SIG-M5 treated with dmso at 0.1 percent for 504 hours (cell line): Measurements from ENCODE around the gene SYCN.

ENCODE experiments used
- DNase-seq: peaks from one replicate; lab custom pipeline; 2025; ENCODE audit not compliant: unreplicated experiment; lab: John Stamatoyannopoulos, UW

Gene SYCN

GRCh38 chr19:39196320-39196719 lies 7.7 kb downstream of the SYCN start:
- DNase-seq = no peak

- no peak for DNase-seq
Observed at GRCh38 chr19:39195755-39196154, 8.3 kb downstream of the SYCN start.

GRCh38 chr19:39194832-39195542 lies 9.1 kb downstream of the SYCN start:
- DNase-seq = no peak

DNA sequence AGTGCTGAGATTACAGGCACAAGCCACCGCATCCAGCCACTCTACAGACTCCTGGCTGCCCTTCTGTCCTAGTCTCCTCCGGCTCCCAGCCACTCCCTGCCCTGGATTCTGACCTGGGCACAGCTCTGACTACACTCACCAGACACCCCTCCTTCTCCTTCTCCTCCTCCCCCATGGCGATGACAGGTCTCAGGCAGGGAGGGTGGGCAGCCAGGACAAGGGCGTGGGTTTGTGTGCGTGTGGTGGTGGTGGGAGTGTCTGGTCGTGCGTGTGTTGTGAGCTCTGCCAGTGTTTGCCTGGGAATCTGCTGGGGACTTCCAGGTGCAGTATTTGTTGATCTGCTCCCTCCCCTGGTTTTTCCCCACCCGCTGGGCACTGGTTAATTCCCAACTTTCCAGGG lies 10.3 kb downstream of the SYCN start:
- no peak for DNase-seq

- no peak for DNase-seq
Observed at GRCh38 chr19:39192846-39193245, 11.2 kb downstream of the SYCN start.

GRCh38 chr19:39190768-39191167 lies 13.3 kb downstream of the SYCN start:
- DNase-seq = no peak

DNA sequence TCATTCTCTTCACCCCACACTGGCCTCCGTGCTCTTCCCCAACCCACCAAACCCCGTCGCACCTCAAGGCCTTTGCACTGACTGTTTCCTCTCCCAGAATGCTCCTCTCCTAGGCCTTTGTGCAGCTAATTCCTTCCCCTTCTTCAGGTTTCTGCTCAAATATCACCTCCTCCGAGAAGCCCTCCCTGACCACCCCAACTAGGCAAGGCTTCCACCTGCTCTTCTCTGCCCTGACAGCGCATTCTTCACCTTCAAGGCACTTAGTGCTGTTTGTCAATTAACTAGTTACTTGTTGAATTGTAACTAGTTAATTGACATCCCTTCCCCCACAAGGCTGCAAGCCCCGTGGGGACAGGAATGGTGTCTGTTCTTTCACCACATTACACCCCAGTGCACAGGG lies 15.1 kb downstream of the SYCN start:
- DNase-seq = no peak

GRCh38 chr19:39187552-39187943 lies 16.5 kb downstream of the SYCN start:
- no peak for DNase-seq

DNA sequence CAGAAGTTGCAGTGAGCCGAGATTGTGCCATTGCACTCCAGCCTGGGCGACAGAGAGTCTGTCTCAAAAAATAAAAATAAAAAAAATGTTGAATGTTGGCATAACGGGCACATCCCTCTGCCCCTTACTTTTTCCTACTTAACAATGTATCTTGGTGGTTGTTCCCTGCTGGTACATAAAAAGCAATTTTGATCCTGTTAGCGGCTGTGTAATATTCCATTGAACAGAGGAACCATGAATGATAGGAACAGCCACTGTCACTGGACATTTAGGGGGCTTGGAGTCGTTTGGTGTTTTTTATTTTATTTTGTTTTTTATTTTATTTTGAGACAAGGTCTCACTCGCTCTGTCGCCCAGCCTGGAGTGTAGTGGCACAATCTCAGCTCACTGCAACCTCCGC lies 17.7 kb downstream of the SYCN start:
- no peak for DNase-seq

DNA sequence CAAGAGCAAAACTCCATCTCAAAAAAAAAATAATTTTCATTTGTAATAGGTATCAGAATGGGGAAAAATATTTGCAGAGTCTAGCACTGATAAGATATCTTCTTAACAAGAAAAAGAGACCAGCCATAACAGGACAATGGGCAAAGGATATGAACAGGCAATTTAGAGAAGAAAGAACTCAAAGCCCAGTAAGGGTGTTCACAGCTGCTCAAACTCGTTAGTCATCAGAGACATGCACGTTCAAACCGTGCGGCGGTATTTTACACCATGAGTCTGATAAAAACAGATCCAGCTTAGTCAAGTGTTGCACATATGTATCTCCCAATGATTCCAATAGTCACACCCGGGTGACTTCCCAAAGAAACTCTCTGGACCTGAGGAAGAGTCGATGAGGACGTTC lies 21.0 kb downstream of the SYCN start:
- DNase-seq = no peak

DNA sequence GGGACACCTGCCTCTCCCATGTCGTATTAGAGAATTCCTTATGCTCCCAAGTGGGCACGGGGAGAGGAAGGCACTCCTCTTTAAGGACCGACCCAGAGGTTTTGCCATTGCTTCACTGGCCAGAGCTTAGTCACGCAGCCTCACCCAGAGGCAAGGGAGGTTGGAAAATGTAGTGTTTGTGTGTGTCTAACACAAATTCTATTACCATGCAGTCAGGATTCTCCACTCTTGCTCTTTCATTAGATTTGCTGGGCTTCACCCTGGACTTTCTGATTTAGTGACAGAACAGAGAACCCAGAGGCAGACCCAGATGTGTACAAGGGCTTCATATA lies 21.9 kb downstream of the SYCN start:
- no peak for DNase-seq

DNA sequence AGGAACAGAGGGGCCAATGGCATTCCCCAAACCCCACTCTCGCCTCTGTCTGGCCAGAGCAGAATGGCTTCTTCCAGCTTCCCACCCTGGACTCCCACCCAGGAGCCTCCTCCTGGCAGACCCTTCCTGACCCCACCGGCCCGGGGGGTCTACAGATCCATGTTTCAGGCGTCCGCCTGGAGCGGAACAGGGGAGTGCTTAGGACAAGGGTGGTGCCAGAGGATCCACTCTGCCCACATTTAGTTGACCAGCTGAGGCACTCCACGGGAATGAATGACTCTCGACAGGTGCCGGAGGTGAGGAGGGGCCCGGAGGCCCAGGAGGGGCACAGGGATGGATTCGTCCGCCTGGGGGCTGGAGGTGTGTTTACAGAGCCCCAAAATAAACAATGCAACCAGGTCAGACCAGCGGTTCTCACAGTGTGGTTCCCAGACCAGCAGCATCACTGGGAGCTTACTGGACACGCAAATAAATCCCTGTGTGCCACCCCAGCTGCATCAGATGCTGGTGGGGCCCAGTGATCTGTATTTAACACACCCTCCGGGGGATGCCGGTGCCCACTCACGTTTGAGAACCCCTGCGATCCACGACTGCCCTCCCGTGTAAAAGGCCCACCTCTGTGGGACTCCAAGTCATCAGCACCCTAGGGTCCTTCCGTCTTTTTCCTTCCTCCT lies 22.4 kb downstream of the SYCN start:
- no peak for DNase-seq

DNA sequence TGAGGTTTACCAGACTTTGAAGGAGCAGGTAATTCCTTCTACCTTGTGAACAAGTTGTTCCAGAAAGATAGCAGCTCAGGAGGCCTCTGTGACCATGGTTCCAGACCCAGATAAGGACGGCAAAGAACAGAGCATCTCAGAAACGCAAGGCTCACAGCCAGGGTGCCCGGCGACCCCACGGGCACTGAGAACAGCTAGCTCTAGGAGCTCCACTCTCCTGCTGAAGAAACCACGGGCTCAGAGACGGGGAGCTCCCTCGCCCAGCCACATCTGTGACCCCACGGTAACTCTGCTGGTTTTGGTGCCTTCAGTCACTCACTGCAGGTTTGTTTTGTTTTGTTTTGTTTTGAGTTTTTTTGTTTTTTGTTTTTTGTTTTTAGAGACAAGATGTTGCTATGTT lies 23.3 kb downstream of the SYCN start:
- no peak for DNase-seq

DNA sequence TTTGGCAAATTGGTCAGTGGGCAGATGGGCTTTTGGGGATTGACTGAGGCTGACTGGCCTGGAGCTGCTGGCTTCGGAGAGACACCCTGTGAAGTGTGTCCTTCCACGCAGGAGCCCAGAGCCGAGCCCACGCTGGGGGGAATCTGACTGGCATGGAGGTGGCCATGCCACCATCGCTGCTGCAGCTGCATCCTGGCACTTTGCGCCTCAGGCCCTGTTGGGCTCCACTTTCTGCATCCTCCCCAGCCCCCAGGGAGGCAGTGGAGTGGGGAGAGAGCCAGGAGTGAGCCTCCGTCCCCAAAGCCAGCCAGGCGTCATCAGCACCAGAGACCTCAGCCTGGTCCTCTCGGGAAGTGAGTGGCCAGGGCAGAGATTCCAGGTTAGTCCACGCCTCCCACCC lies 24.3 kb downstream of the SYCN start:
- DNase-seq = no peak

- no peak for DNase-seq
Observed at GRCh38 chr19:39178296-39179006, 25.6 kb downstream of the SYCN start.

GRCh38 chr19:39177736-39178135 lies 26.3 kb downstream of the SYCN start:
- no peak for DNase-seq

- no peak for DNase-seq
Observed at GRCh38 chr19:39177110-39177699, 26.9 kb downstream of the SYCN start.

DNA sequence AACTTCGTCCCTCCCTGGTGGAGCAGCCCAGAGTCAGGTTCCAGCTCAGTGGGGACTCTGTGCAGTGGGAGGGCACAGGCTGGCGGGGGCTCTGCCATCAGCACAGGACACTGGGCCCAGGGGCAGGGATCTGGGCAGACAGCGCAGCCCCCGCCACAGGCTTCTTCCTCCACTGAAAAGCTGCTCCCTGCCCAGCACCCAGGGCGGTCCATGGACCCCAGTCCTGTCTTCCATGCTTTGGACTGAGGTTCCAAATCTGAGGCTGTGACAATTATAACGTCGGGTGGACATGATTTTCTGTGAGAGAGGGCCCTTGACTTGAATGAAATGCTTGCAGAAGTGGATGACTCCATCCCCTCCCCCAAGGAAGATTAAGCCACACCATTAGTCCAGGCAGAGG lies 28.5 kb downstream of the SYCN start:
- DNase-seq = no peak

DNA sequence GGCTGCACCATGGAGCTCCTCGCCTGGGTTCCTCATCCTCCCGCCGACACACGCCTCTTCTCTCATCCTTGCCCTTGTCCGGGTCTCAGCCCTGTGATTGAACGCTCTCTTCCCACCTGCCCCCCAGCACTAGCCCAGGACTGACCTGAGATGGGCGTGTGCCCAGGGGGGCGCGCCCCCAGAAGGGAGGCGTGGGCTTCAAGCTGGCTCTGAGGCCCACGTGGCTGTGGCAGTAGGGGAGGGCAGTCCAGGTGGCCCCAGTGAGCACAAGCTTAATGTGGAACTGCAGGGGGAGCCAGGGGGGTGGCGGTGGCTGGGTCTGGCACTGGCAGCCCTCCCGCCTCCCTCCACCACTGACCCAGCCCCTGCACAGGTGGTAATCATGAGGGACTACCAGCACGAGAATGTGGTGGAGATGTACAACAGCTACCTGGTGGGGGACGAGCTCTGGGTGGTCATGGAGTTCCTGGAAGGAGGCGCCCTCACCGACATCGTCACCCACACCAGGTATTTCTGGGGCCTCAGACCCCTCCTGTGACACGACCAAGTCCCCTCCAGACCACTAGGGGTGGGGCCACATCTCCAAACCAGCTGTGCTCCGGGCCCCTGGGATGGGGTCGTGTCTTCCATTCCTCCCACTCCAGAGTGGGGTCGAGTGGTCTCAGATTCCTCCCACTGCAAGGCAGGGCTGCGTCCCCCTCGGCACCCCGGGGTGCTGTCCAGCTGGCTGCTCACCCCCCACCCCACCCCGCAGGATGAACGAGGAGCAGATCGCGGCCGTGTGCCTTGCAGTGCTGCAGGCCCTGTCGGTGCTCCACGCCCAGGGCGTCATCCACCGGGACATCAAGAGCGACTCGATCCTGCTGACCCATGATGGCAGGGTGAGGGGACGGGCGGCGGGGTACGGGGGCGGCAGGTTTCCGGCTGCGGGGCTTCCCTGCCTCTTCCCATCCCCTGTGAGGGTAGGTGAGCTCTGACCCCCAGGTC lies 29.2 kb downstream of the SYCN start:
- DNase-seq = no peak

GRCh38 chr19:39174142-39174541 lies 29.9 kb downstream of the SYCN start:
- DNase-seq = no peak

DNA sequence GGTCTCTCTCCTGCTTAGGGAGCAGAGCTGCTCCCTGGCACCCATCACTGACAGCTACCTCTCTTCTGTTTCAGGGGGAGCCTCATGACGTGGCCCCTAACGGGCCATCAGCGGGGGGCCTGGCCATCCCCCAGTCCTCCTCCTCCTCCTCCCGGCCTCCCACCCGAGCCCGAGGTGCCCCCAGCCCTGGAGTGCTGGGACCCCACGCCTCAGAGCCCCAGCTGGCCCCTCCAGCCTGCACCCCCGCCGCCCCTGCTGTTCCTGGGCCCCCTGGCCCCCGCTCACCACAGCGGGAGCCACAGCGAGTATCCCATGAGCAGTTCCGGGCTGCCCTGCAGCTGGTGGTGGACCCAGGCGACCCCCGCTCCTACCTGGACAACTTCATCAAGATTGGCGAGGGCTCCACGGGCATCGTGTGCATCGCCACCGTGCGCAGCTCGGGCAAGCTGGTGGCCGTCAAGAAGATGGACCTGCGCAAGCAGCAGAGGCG lies 30.5 kb downstream of the SYCN start:
- no peak for DNase-seq
